MM.1S (cell line): ENCODE measurements around the gene ZKSCAN8.

ENCODE experiments used
- CTCF ChIP-seq: fragments of 300-600 bp; sonication (generic); IDR thresholded peaks from 2 replicates; pipeline ENCODE4 v1.5.1; 2016; ENCODE audit warnings: antibody characterized with exemption, low read length, mixed read lengths
- EZH2 ChIP-seq: fragments of 300-600 bp; sonication (generic); optimal IDR thresholded peaks from 2 replicates; pipeline ENCODE3; 2017; ENCODE audit warnings: low read depth, mild to moderate bottlenecking, antibody characterized with exemption, low read length, mixed read lengths
- EZH2phosphoT487 ChIP-seq: fragments of 300-600 bp; sonication (generic); IDR thresholded peaks from 2 replicates; pipeline ENCODE4 v1.6.1; 2018; ENCODE audit warnings: antibody characterized with exemption, low read length

- TF ChIP-seq CTCF = no peak
- TF ChIP-seq EZH2 = no peak
- TF ChIP-seq EZH2phosphoT487 = no peak
Observed at GRCh38 chr6:28188111-28188979, 46.7 kb downstream of the ZKSCAN8 start.
